PFSK-1 (cell line): Measurements from ENCODE around the gene BCL2L15. TPM values are rescaled to one million over a fixed set of nuclear protein-coding genes. Genes with fewer than 3 reads are reported as not detected.

Source experiments
- FOXP2 ChIP-seq: optimal IDR thresholded peaks from 2 replicates; pipeline ENCODE3; 2011; ENCODE audit warnings: borderline replicate concordance, control low read depth, inconsistent platforms; ENCODE audit not compliant: insufficient read depth; ENCODE audit errors: extremely low read length, extremely low read depth
- POLR2AphosphoS5 ChIP-seq: IDR thresholded peaks from 2 replicates; pipeline ENCODE4 v1.6.1; 2012; ENCODE audit warnings: low read depth, mild to moderate bottlenecking, control low read depth, low read length, moderate library complexity
- SIN3A ChIP-seq: IDR thresholded peaks from 2 replicates; pipeline ENCODE4 v1.6.1; 2012; ENCODE audit warnings: mild to moderate bottlenecking, low read length, moderate library complexity, borderline replicate concordance; ENCODE audit not compliant: insufficient read depth
- TAF1 ChIP-seq: IDR thresholded peaks from 2 replicates; pipeline ENCODE4 v1.6.1; 2012; ENCODE audit warnings: low read length, control low read depth, borderline replicate concordance; ENCODE audit not compliant: insufficient read depth
- polyA plus RNA-seq: library from polyadenylated mRNA; unstranded; fragments of >200 nt; gene quantifications from one replicate; pipeline ENCODE4 v1.2.1, GENCODE V29; 2012; ENCODE audit warnings: low read depth, missing spikeins; ENCODE audit not compliant: insufficient read length
- TF ChIP-seq, protein P1 (sequence below), 2 experiments: IDR thresholded peaks; 2 replicates each; pipeline versions ENCODE4 v1.6.1 to v1.8.0; 2011 to 2012; ENCODE audit warnings: low read depth in 2 of 2, low read length in 2 of 2, control low read depth in 1 of 2, inconsistent platforms in 1 of 2, mild to moderate bottlenecking in 1 of 2, moderate library complexity in 1 of 2; ENCODE audit not compliant: insufficient read depth in 1 of 2

The BCL2L15 gene
- not detected for polyA plus RNA-seq

DNA sequence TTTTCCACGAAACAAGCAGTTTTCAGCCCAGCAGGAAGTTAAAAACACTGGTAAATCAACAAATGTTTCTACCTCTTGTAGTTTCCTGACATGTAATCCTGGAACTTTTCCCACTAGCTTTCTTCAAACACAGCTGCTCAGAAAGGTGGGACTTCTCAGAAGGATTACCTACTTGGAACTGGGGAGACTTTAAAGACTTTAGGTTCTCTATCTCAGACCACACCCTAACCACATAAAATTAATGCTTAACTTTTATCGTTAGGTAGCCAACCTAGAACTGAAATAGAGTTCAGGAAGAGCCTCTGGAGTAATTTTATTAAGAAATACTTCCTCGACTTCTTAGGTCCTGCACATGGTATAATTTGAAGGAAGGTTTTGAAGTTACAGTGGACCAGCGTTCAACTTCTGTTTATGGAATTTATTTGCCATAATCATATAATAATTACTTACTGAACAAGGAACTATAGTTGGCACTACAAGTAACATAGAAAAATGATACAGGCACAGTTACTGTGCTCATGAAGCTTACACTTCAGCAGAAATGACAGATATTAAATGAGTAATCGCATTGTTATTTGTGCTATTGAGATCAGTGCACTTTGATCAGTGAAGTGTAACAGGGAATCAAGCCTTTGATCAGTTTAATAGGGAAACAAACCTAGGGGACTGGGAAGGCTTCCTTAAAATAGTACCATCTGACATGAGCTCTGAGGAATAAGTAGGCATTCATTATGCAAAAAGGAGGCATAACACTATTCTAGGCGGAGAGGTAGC is at the start of gene BCL2L15:
Gene BCL2L15, minus strand, starts transcription at position 180 of the 774 bp plus-strand sequence. CDS start 206 bp downstream, outside the sequence.
- no peak for TF ChIP-seq FOXP2
- no peak for TF ChIP-seq POLR2AphosphoS5
- TF ChIP-seq, protein P1, sequence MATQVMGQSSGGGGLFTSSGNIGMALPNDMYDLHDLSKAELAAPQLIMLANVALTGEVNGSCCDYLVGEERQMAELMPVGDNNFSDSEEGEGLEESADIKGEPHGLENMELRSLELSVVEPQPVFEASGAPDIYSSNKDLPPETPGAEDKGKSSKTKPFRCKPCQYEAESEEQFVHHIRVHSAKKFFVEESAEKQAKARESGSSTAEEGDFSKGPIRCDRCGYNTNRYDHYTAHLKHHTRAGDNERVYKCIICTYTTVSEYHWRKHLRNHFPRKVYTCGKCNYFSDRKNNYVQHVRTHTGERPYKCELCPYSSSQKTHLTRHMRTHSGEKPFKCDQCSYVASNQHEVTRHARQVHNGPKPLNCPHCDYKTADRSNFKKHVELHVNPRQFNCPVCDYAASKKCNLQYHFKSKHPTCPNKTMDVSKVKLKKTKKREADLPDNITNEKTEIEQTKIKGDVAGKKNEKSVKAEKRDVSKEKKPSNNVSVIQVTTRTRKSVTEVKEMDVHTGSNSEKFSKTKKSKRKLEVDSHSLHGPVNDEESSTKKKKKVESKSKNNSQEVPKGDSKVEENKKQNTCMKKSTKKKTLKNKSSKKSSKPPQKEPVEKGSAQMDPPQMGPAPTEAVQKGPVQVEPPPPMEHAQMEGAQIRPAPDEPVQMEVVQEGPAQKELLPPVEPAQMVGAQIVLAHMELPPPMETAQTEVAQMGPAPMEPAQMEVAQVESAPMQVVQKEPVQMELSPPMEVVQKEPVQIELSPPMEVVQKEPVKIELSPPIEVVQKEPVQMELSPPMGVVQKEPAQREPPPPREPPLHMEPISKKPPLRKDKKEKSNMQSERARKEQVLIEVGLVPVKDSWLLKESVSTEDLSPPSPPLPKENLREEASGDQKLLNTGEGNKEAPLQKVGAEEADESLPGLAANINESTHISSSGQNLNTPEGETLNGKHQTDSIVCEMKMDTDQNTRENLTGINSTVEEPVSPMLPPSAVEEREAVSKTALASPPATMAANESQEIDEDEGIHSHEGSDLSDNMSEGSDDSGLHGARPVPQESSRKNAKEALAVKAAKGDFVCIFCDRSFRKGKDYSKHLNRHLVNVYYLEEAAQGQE (IDR thresholded peaks at IDR 0.05; ENCODE audit: insufficient read depth in 1 of 2, low read depth in 2 of 2, low read length in 2 of 2) = no peak
- TF ChIP-seq TAF1 = no peak

DNA sequence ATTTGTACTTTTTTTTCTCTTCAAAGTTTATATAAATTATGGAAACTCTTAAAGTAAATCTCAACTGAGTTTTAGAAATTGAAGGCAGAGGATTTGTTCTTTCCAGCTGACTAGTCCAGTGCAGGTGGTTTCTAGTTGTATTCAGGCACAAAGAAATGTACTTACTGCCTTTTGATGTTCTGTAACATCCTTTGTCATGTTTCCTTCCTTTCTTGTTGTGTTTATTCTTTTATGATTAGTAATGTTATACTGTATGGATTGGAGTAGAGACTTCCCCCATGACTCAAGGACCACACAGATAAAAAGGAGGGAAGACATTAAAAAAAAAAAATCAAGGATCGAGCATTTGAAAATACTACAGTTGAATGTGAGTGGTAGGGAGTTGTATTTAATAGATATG is 49.8 kb upstream of the BCL2L15 start:
- no peak for TF ChIP-seq POLR2AphosphoS5
- TF ChIP-seq, protein P1 (IDR thresholded peaks at IDR 0.05; ENCODE audit: insufficient read depth in 1 of 2, low read depth in 2 of 2, low read length in 2 of 2) = no peak
- no peak for TF ChIP-seq FOXP2
- no peak for TF ChIP-seq SIN3A
- no peak for TF ChIP-seq TAF1

DNA sequence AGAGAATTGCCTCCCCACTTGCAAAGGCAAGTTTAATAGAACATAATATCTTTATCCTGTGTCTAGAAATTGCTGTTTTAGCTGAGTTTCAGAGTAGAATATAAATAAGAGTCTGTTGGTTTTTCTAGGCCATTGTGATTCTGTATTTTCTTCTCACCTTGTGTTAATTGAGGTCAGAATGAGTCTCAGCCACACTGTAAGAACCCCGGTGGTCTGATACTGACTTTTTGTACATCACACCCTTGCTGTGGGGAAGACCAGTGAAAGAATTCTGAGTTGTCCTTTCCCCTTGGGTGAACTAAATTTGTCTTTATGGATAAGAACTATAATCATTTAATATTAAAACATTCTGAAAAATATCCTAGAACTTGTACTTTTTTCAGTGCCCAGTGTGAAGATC is 48.6 kb upstream of the BCL2L15 start:
- TF ChIP-seq SIN3A = no peak
- no peak for TF ChIP-seq TAF1
- TF ChIP-seq POLR2AphosphoS5 = no peak
- TF ChIP-seq, protein P1 (IDR thresholded peaks at IDR 0.05; ENCODE audit: insufficient read depth in 1 of 2, low read depth in 2 of 2, low read length in 2 of 2) = no peak
- TF ChIP-seq FOXP2 = no peak

DNA sequence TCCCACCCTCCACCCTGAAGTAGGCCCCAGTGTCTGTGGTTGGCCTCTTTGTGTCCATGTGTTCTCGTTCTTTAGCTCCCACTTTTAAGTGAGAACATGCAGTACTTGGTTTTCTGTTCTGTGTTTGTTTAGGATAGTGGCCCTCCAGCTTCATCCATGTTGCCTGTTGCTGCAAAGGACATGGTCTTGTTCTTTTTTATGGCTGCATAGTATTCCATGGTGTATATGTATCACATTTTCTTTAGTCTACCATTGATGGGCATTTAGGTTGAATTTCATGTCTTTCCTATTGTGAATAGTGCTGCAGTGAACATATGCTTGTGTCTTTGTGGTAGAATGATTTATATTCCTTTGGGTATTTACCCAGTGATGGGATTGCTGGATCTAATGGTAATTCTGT is 47.8 kb upstream of the BCL2L15 start:
- no peak for TF ChIP-seq SIN3A
- TF ChIP-seq TAF1 = no peak
- no peak for TF ChIP-seq FOXP2
- TF ChIP-seq POLR2AphosphoS5 = no peak

DNA sequence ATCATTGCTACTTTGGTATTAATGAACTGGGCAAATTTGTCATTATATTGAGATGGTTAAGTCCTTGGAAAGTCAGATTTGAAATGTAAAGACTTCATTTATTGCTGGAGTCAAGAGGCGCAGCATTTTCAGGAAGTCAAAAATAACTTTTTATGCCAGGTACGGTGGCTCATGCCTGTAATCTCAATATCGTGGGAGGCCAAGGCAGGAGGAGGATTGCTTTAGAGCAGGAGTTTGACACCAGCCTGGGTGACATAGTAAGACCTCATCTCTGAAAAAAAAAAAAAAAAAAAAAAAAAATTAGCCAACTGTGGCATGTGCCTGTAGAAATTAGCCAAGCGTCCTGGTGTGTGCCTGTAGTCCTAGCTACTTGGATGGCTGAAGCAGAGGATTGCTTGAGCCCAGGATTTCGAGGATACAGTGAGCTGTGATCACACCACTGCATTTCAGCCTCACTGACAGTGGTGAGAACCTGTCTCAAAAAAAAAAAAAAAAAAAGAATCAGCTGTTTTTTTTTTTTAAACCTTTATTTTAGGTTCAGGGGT is 47.2 kb upstream of the BCL2L15 start:
- TF ChIP-seq TAF1 = no peak
- TF ChIP-seq FOXP2 = no peak
- no peak for TF ChIP-seq SIN3A
- TF ChIP-seq POLR2AphosphoS5 = no peak
- TF ChIP-seq, protein P1 (IDR thresholded peaks at IDR 0.05; ENCODE audit: insufficient read depth in 1 of 2, low read depth in 2 of 2, low read length in 2 of 2) = no peak
